HepG2 (cell line): ENCODE measurements around the gene TMED6. TPM values are rescaled to one million over a fixed set of nuclear protein-coding genes. Genes with fewer than 3 reads are reported as not detected.
A peak's percentile ranks its signal among the peaks of the same experiment; 100 is the strongest.

Experiments
- DR1 ChIP-seq: sonication (generic); formaldehyde crosslinking; IDR thresholded peaks from 2 replicates; pipeline ENCODE4 v1.8.0; 2021; ENCODE audit warnings: mild to moderate bottlenecking, missing genetic modification reagents, inconsistent platforms
- ERF ChIP-seq: IDR thresholded peaks from 2 replicates; pipeline ENCODE4 v1.6.1; 2018; ENCODE audit warnings: missing biosample characterization, missing genetic modification reagents
- HNF4G ChIP-seq, 2 experiments: sonication (generic) in 1 of 2; formaldehyde crosslinking in 1 of 2; IDR thresholded peaks; 2 replicates each; pipeline versions ENCODE4 v1.4.0 to v1.6.1; 2011 to 2020; ENCODE audit warnings: borderline replicate concordance in 2 of 2, low read depth in 2 of 2, mild to moderate bottlenecking in 2 of 2, low read length in 1 of 2, missing genetic modification reagents in 1 of 2, moderate library complexity in 1 of 2
- MAFG ChIP-seq: sonication (generic); formaldehyde crosslinking; IDR thresholded peaks from 2 replicates; pipeline ENCODE4 v1.5.1; 2020; ENCODE audit warnings: mild to moderate bottlenecking, missing genetic modification reagents
- MIXL1 ChIP-seq: IDR thresholded peaks from 2 replicates; pipeline ENCODE4 v1.6.1; 2016
- NR2C2 ChIP-seq: sonication (generic); formaldehyde crosslinking; IDR thresholded peaks from 2 replicates; pipeline ENCODE4 v1.4.0; 2020; ENCODE audit warnings: missing genetic modification reagents, mild to moderate bottlenecking, moderate library complexity, borderline replicate concordance
- REL ChIP-seq: sonication (generic); formaldehyde crosslinking; conservative IDR thresholded peaks from 2 replicates; pipeline ENCODE4 v1.8.0; 2022; ENCODE audit warnings: mild to moderate bottlenecking, missing genetic modification reagents, moderate library complexity
- SMAD3 ChIP-seq: sonication (generic); formaldehyde crosslinking; IDR thresholded peaks from 2 replicates; pipeline ENCODE4 v1.4.0; 2020; ENCODE audit warnings: missing genetic modification reagents
- SPEN ChIP-seq: sonication (generic); formaldehyde crosslinking; IDR thresholded peaks from 2 replicates; pipeline ENCODE4 v1.5.1; 2020; ENCODE audit warnings: low read depth, mild to moderate bottlenecking, missing genetic modification reagents
- ZNF251 ChIP-seq: sonication (generic); formaldehyde crosslinking; IDR thresholded peaks from 2 replicates; pipeline ENCODE4 v1.9.0; 2021; ENCODE audit warnings: mild to moderate bottlenecking, missing genetic modification reagents
- polyA plus RNA-seq, 8 experiments: library from polyadenylated mRNA; depleted of rRNA in 3 of 8; stranded (reverse) in 7 of 8; unstranded in 1 of 8; fragments of >200 nt; fragmentation: Illumina TruSeq in 4 of 8; extraction: Trizol in 4 of 8; gene quantifications; 2 replicates each; pipeline versions ENCODE4 v1.2.1 to v1.2.3, GENCODE V29; 2011 to 2016; ENCODE audit warnings: low read depth in 4 of 8, missing spikeins in 1 of 8, mixed read lengths in 1 of 8; ENCODE audit not compliant: insufficient read depth in 1 of 8
- total RNA-seq, 5 experiments: library from RNA; depleted of rRNA; stranded (reverse); fragments of >200 nt; fragmentation: Illumina TruSeq; extraction: Trizol; gene quantifications; 2 replicates each; pipeline ENCODE4 v1.2.3, GENCODE V29; 2016; ENCODE audit warnings: low read depth in 1 of 5
- TF ChIP-seq, protein P1 (sequence below): IDR thresholded peaks from 2 replicates; pipeline ENCODE4 v1.6.1; 2012; ENCODE audit warnings: low read depth, low read length, improper control_type of control experiment
- TF ChIP-seq, protein P2 (sequence below): sonication (generic); formaldehyde crosslinking; IDR thresholded peaks from 2 replicates; pipeline ENCODE4 v1.4.0; 2020; ENCODE audit warnings: missing genetic modification reagents
- TF ChIP-seq, protein P3 (sequence below): sonication (generic); formaldehyde crosslinking; IDR thresholded peaks from 2 replicates; pipeline ENCODE4 v1.4.0; 2020; ENCODE audit warnings: missing genetic modification reagents, borderline replicate concordance
- TF ChIP-seq, protein P4 (sequence below): sonication (generic); formaldehyde crosslinking; IDR thresholded peaks from 2 replicates; pipeline ENCODE4 v1.8.1; 2023; ENCODE audit warnings: missing genetic modification reagents, inconsistent platforms, borderline replicate concordance
- TF ChIP-seq, protein P5 (sequence below): IDR thresholded peaks from 2 replicates; pipeline ENCODE4 v1.4.0; 2020; ENCODE audit warnings: mild to moderate bottlenecking, missing genetic modification reagents

The TMED6 gene
- total and polyA plus RNA-seq, 2 of the 13 experiments (the other 11 are each of a cell fraction or from before 2014, with no cell fraction given): 9.8 to 14.4 TPM

DNA sequence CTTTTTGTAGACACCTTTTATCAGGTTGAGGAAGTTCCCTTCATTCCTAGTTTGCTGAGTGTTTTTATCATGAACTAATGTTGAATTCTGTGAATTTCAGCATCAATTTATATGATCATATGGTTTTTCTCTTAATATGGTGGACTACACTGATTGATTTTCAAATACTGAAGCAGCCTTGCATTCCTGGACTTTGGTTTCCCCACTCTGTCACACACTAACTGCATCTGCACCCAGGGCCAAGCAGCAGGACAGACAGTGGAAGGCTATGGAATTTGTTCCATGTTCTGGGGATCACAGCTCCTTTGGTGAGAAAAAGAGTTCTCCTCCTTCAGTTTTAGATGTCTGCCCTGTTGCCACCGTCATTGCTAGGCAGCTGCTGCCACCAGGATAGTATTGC is 26.4 kb upstream of the TMED6 start (continued):
- TF ChIP-seq SPEN (no peak), DR1 (CRISPR knock-in tag) (no peak), NR2C2 (no peak), SMAD3 (CRISPR knock-in tag) (no peak), REL (CRISPR knock-in tag) (no peak), MAFG (CRISPR knock-in tag) (no peak), MIXL1 (CRISPR knock-in tag) (0 out of 2 replicates have a peak, but pooled peaks have one; percentile 24), HNF4G (IDR thresholded peaks at IDR 0.05; ENCODE audit: borderline replicate concordance, low read depth, low read length) (peak; percentile 39; the same call in 1 of the 2 replicates), HNF4G (CRISPR knock-in tag; IDR thresholded peaks at IDR 0.05; ENCODE audit: borderline replicate concordance, low read depth) (no peak), ZNF251 (no peak), ERF (CRISPR knock-in tag) (peak; percentile 41; the same call in 1 of the 2 replicates)
- TF ChIP-seq, protein P1, sequence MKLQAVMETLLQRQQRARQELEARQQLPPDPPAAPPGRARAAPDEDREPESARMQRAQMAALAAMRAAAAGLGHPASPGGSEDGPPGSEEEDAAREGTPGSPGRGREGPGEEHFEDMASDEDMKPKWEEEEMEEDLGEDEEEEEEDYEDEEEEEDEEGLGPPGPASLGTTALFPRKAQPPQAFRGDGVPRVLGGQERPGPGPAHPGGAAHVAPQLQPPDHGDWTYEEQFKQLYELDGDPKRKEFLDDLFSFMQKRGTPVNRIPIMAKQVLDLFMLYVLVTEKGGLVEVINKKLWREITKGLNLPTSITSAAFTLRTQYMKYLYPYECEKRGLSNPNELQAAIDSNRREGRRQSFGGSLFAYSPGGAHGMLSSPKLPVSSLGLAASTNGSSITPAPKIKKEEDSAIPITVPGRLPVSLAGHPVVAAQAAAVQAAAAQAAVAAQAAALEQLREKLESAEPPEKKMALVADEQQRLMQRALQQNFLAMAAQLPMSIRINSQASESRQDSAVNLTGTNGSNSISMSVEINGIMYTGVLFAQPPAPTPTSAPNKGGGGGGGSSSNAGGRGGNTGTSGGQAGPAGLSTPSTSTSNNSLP: 0 out of 2 replicates have a peak, but pooled peaks have one; percentile 29
- TF ChIP-seq, protein P2, sequence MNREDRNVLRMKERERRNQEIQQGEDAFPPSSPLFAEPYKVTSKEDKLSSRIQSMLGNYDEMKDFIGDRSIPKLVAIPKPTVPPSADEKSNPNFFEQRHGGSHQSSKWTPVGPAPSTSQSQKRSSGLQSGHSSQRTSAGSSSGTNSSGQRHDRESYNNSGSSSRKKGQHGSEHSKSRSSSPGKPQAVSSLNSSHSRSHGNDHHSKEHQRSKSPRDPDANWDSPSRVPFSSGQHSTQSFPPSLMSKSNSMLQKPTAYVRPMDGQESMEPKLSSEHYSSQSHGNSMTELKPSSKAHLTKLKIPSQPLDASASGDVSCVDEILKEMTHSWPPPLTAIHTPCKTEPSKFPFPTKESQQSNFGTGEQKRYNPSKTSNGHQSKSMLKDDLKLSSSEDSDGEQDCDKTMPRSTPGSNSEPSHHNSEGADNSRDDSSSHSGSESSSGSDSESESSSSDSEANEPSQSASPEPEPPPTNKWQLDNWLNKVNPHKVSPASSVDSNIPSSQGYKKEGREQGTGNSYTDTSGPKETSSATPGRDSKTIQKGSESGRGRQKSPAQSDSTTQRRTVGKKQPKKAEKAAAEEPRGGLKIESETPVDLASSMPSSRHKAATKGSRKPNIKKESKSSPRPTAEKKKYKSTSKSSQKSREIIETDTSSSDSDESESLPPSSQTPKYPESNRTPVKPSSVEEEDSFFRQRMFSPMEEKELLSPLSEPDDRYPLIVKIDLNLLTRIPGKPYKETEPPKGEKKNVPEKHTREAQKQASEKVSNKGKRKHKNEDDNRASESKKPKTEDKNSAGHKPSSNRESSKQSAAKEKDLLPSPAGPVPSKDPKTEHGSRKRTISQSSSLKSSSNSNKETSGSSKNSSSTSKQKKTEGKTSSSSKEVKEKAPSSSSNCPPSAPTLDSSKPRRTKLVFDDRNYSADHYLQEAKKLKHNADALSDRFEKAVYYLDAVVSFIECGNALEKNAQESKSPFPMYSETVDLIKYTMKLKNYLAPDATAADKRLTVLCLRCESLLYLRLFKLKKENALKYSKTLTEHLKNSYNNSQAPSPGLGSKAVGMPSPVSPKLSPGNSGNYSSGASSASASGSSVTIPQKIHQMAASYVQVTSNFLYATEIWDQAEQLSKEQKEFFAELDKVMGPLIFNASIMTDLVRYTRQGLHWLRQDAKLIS: no peak
- TF ChIP-seq, protein P3, sequence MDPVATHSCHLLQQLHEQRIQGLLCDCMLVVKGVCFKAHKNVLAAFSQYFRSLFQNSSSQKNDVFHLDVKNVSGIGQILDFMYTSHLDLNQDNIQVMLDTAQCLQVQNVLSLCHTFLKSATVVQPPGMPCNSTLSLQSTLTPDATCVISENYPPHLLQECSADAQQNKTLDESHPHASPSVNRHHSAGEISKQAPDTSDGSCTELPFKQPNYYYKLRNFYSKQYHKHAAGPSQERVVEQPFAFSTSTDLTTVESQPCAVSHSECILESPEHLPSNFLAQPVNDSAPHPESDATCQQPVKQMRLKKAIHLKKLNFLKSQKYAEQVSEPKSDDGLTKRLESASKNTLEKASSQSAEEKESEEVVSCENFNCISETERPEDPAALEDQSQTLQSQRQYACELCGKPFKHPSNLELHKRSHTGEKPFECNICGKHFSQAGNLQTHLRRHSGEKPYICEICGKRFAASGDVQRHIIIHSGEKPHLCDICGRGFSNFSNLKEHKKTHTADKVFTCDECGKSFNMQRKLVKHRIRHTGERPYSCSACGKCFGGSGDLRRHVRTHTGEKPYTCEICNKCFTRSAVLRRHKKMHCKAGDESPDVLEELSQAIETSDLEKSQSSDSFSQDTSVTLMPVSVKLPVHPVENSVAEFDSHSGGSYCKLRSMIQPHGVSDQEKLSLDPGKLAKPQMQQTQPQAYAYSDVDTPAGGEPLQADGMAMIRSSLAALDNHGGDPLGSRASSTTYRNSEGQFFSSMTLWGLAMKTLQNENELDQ: no peak
- TF ChIP-seq, protein P4, sequence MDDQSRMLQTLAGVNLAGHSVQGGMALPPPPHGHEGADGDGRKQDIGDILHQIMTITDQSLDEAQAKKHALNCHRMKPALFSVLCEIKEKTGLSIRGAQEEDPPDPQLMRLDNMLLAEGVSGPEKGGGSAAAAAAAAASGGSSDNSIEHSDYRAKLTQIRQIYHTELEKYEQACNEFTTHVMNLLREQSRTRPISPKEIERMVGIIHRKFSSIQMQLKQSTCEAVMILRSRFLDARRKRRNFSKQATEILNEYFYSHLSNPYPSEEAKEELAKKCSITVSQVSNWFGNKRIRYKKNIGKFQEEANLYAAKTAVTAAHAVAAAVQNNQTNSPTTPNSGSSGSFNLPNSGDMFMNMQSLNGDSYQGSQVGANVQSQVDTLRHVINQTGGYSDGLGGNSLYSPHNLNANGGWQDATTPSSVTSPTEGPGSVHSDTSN (CRISPR knock-in tag): no peak
- TF ChIP-seq, protein P5, sequence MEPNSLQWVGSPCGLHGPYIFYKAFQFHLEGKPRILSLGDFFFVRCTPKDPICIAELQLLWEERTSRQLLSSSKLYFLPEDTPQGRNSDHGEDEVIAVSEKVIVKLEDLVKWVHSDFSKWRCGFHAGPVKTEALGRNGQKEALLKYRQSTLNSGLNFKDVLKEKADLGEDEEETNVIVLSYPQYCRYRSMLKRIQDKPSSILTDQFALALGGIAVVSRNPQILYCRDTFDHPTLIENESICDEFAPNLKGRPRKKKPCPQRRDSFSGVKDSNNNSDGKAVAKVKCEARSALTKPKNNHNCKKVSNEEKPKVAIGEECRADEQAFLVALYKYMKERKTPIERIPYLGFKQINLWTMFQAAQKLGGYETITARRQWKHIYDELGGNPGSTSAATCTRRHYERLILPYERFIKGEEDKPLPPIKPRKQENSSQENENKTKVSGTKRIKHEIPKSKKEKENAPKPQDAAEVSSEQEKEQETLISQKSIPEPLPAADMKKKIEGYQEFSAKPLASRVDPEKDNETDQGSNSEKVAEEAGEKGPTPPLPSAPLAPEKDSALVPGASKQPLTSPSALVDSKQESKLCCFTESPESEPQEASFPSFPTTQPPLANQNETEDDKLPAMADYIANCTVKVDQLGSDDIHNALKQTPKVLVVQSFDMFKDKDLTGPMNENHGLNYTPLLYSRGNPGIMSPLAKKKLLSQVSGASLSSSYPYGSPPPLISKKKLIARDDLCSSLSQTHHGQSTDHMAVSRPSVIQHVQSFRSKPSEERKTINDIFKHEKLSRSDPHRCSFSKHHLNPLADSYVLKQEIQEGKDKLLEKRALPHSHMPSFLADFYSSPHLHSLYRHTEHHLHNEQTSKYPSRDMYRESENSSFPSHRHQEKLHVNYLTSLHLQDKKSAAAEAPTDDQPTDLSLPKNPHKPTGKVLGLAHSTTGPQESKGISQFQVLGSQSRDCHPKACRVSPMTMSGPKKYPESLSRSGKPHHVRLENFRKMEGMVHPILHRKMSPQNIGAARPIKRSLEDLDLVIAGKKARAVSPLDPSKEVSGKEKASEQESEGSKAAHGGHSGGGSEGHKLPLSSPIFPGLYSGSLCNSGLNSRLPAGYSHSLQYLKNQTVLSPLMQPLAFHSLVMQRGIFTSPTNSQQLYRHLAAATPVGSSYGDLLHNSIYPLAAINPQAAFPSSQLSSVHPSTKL (CRISPR knock-in tag): peak; percentile 54
